Hepatocyte (in vitro differentiated cells): ENCODE results near the gene ZBTB42.

ENCODE experiments used
- EZH2 ChIP-seq: fragments of 200-600 bp; sonication (generic); IDR thresholded peaks from 2 replicates; pipeline ENCODE4 v1.6.1; 2016; ENCODE audit warnings: antibody characterized with exemption, mild to moderate bottlenecking, borderline replicate concordance
- EZH2phosphoT487 ChIP-seq: fragments of 200-600 bp; sonication (generic); IDR thresholded peaks from one replicate; pipeline ENCODE4 v1.6.1; 2018; ENCODE audit warnings: antibody characterized with exemption, mild to moderate bottlenecking, low read depth, moderate library complexity; ENCODE audit not compliant: unreplicated experiment, severe bottlenecking

DNA sequence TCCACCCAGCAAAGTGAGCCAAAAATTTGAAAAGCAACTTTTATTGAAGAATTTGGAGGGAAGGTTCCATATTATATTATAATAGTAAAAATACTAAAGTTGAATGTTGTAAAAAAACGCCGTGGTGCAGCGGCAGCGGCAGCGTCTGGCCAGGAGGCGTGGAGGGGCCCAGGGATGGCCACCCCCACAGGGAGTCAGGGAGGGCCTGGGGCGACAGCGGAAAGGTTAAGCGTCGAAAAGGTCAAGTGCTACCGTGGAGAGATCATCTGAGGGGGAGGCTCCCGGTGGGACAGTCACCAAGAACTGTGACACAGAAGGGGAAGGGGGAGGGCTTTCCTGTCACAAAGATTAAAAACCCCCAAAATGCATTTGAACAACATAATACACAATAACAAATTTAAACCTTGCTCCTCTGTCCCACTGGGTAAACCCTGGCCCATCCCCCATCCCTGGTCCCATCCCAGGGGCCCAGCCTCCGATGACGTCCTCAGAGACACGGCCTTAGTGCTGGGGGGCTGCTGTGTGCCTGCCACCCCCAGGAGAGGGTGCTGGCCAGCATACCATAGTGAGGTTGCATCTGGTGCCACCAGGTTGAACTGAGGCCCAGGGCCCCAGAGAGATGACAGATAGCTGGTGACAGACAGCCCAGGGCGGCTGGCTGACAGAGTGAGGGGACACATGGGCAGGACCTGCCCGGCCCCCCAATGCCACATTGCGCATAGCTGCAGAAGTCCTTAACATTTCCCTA lies 31.4 kb upstream of the ZBTB42 start:
- no peak for TF ChIP-seq EZH2phosphoT487
- TF ChIP-seq EZH2, result no peak
